WTC11 (cell line): ENCODE data around the gene MMP28.

Source experiments
- TF ChIP-seq, protein P1 (sequence below): sonication (generic); formaldehyde crosslinking; IDR thresholded peaks from 2 replicates; pipeline ENCODE4 v1.8.1; 2022; ENCODE audit warnings: mild to moderate bottlenecking, moderate library complexity, missing genetic modification reagents
- TF ChIP-seq, protein P2 (sequence below): sonication (generic); formaldehyde crosslinking; IDR thresholded peaks from 2 replicates; pipeline ENCODE4 v1.8.1; 2023; ENCODE audit warnings: mild to moderate bottlenecking, missing genetic modification reagents, moderate library complexity
- TF ChIP-seq, protein P3 (sequence below): sonication (generic); formaldehyde crosslinking; IDR thresholded peaks from 2 replicates; pipeline ENCODE4 v1.8.1; 2023; ENCODE audit warnings: mild to moderate bottlenecking, moderate library complexity, missing genetic modification reagents

DNA sequence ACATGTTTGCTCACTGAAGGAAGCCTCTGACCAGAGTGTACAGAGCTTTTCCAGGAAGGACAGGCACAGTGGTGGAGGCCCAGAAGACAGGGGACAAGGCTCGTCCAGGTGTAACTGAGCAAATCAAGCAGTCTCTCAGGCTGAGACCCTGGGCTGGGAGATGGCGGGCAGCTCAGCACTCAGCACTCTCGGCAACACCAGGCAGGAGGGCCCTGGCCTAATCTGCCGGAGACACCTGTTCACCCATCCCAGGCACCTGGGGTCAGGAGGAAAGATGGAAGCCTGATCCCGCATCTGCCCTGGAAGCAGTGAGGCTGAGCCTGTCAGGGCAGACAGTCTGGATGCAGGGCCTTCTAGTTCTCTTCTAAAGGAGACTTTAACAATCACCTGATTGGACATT is 59.2 kb downstream of the MMP28 start:
- TF ChIP-seq, protein P1, sequence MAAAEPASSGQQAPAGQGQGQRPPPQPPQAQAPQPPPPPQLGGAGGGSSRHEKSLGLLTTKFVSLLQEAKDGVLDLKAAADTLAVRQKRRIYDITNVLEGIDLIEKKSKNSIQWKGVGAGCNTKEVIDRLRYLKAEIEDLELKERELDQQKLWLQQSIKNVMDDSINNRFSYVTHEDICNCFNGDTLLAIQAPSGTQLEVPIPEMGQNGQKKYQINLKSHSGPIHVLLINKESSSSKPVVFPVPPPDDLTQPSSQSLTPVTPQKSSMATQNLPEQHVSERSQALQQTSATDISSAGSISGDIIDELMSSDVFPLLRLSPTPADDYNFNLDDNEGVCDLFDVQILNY (CRISPR knock-in tag), result no peak
- TF ChIP-seq, protein P2, sequence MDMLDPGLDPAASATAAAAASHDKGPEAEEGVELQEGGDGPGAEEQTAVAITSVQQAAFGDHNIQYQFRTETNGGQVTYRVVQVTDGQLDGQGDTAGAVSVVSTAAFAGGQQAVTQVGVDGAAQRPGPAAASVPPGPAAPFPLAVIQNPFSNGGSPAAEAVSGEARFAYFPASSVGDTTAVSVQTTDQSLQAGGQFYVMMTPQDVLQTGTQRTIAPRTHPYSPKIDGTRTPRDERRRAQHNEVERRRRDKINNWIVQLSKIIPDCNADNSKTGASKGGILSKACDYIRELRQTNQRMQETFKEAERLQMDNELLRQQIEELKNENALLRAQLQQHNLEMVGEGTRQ (CRISPR knock-in tag), result no peak
- TF ChIP-seq, protein P3, sequence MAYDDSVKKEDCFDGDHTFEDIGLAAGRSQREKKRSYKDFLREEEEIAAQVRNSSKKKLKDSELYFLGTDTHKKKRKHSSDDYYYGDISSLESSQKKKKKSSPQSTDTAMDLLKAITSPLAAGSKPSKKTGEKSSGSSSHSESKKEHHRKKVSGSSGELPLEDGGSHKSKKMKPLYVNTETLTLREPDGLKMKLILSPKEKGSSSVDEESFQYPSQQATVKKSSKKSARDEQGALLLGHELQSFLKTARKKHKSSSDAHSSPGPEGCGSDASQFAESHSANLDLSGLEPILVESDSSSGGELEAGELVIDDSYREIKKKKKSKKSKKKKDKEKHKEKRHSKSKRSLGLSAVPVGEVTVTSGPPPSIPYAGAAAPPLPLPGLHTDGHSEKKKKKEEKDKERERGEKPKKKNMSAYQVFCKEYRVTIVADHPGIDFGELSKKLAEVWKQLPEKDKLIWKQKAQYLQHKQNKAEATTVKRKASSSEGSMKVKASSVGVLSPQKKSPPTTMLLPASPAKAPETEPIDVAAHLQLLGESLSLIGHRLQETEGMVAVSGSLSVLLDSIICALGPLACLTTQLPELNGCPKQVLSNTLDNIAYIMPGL (CRISPR knock-in tag), result no peak
